Neuronal stem cell (in vitro differentiated cells): ENCODE results near the gene SEC62.
"Not testable (repeated sequence)": the region's sequence is repeated elsewhere in the genome, so short reads cannot be mapped to it uniquely, and the experiment has no call there.

Experiments
- DNase-seq: peaks from one replicate; pipeline ENCODE4 v3.0.0-alpha.2; 2013; ENCODE audit warnings: low spot score
- H2AFZ ChIP-seq: one replicate; pipeline ENCODE4 v1.6.1; 2013; ENCODE audit warnings: mild to moderate bottlenecking, low read length, inconsistent platforms
- H2AK5ac ChIP-seq: 2 replicates; pipeline ENCODE4 v1.6.1; 2013; ENCODE audit warnings: low read depth, mild to moderate bottlenecking, inconsistent platforms, low read length, moderate library complexity, mixed read lengths
- H2BK120ac ChIP-seq: 2 replicates; pipeline ENCODE4 v1.6.1; 2013; ENCODE audit warnings: low read depth, mild to moderate bottlenecking, inconsistent platforms, low read length, moderate library complexity, mixed read lengths
- H2BK12ac ChIP-seq: one replicate; pipeline ENCODE4 v1.6.1; 2013; ENCODE audit warnings: low read length, inconsistent platforms
- H2BK15ac ChIP-seq: 2 replicates; pipeline ENCODE4 v1.6.1; 2013; ENCODE audit warnings: mild to moderate bottlenecking, low read length, inconsistent platforms, mixed read lengths
- H2BK5ac ChIP-seq: one replicate; pipeline ENCODE4 v1.6.1; 2013; ENCODE audit warnings: inconsistent platforms, mild to moderate bottlenecking, low read length, moderate library complexity
- H3K14ac ChIP-seq: one replicate; pipeline ENCODE4 v1.6.1; 2013; ENCODE audit warnings: low read length, inconsistent platforms
- H3K18ac ChIP-seq: 2 replicates; pipeline ENCODE4 v1.6.1; 2013; ENCODE audit warnings: low read length, inconsistent platforms
- H3K23ac ChIP-seq: 2 replicates; pipeline ENCODE4 v1.6.1; 2013; ENCODE audit warnings: low read depth, mild to moderate bottlenecking, mixed read lengths, low read length, inconsistent platforms; ENCODE audit not compliant: poor library complexity
- H3K27ac ChIP-seq: replicated peaks from 3 replicates; pipeline ENCODE4 v1.5.1; 2013; ENCODE audit warnings: low read length, inconsistent platforms
- H3K27me3 ChIP-seq, 3 experiments: 2 replicates each; pipeline ENCODE4 v1.6.1; 2013; ENCODE audit warnings: low read length in 3 of 3, mild to moderate bottlenecking in 2 of 3, inconsistent platforms in 1 of 3, low read depth in 1 of 3, mixed read lengths in 1 of 3, moderate library complexity in 1 of 3; ENCODE audit not compliant: control insufficient read depth in 3 of 3, insufficient read depth in 3 of 3
- H3K36me3 ChIP-seq, 2 donors: replicated peaks in 1 of 2; 2 replicates each; pipeline ENCODE4 v1.6.1; 2013; ENCODE audit warnings: low read length in 2 of 2; ENCODE audit not compliant: control insufficient read depth in 2 of 2, insufficient read depth in 2 of 2
- H3K4ac ChIP-seq: 2 replicates; pipeline ENCODE4 v1.6.1; 2013; ENCODE audit warnings: inconsistent platforms, mild to moderate bottlenecking, low read length, moderate library complexity
- H3K4me1 ChIP-seq, 2 donors: 1 replicate in 1 of 2; 2 replicates in 1 of 2; pipeline ENCODE4 v1.6.1; 2013; ENCODE audit warnings: low read length in 2 of 2, low read depth in 1 of 2; ENCODE audit not compliant: control insufficient read depth in 2 of 2, insufficient read depth in 1 of 2
- H3K4me2 ChIP-seq: one replicate; pipeline ENCODE4 v1.6.1; 2013; ENCODE audit warnings: mild to moderate bottlenecking, low read length, inconsistent platforms; ENCODE audit not compliant: insufficient read depth, poor library complexity, severe bottlenecking
- H3K4me3 ChIP-seq, 2 donors: 2 replicates each; pipeline ENCODE4 v1.5.1; 2013; ENCODE audit warnings: low read length in 2 of 2, mild to moderate bottlenecking in 2 of 2, inconsistent platforms in 1 of 2, moderate library complexity in 1 of 2
- H3K79me1 ChIP-seq: one replicate; pipeline ENCODE4 v1.6.1; 2013; ENCODE audit warnings: low read depth, mild to moderate bottlenecking, inconsistent platforms, low read length, moderate library complexity
- H3K9ac ChIP-seq: one replicate; pipeline ENCODE4 v1.6.1; 2013; ENCODE audit warnings: mild to moderate bottlenecking, low read depth, low read length, inconsistent platforms; ENCODE audit not compliant: poor library complexity
- H3K9me3 ChIP-seq, 2 donors: replicated peaks in 1 of 2; 2 replicates each; pipeline versions ENCODE3 to v1.6.1; 2013; ENCODE audit warnings: low read length in 2 of 2, mild to moderate bottlenecking in 2 of 2, inconsistent platforms in 1 of 2, low read depth in 1 of 2, mixed read lengths in 1 of 2, moderate library complexity in 1 of 2; ENCODE audit not compliant: control insufficient read depth in 2 of 2, insufficient read depth in 1 of 2
- H4K8ac ChIP-seq: one replicate; pipeline ENCODE4 v1.6.1; 2013; ENCODE audit warnings: low read depth, mild to moderate bottlenecking, inconsistent platforms, low read length, moderate library complexity
- H4K91ac ChIP-seq: one replicate; pipeline ENCODE4 v1.6.1; 2013; ENCODE audit warnings: low read length, low read depth, mild to moderate bottlenecking, inconsistent platforms; ENCODE audit not compliant: poor library complexity
- WGBS, 2 donors: extraction: QIAGEN DNeasy Blood & Tissue Kit; methylation state at CpG; one replicate each; pipeline ENCODE4 v1.1.7; 2013; ENCODE audit warnings: missing lambda C conversion rate in 2 of 2, mixed read lengths in 1 of 2; ENCODE audit not compliant: insufficient read length in 2 of 2, insufficient replicate concordance in 1 of 2; ENCODE audit errors: extremely low coverage in 2 of 2; 5-methylcytosine and 5-hydroxymethylcytosine counted together

The SEC62 gene

DNA sequence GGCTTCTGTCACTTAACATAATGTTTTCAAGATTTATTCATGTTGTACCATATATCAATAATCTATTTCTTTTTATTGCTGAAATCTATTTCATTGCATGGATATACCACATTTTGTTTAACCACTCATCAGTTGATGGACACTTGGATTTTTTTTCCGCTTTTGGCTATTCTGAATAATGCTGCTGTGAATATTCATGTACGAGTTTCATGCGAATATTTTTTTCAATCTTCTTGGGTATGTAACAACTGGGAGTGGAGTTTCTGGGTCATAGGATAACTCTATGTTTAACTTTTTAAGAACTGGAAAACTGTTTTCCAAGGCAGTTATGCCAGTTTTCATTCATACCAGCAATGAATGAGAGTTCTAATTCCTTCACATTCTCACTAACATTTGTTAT lies 49.5 kb downstream of the SEC62 start:
- no peak overlapping the region for H2BK120ac ChIP-seq
- H3K36me3 ChIP-seq, result no peaks in the 10 kb centered on the region
- no peaks in the 10 kb centered on the region for H3K9me3 ChIP-seq
- H2BK15ac ChIP-seq, result no peak overlapping the region
- H3K9ac ChIP-seq, result no peak overlapping the region
- H2AK5ac ChIP-seq, result no peak overlapping the region
- no peak overlapping the region for H3K14ac ChIP-seq
- H2AFZ ChIP-seq, result no peak overlapping the region
- H4K8ac ChIP-seq, result no peak overlapping the region
- no peaks in the 10 kb centered on the region for H3K27me3 ChIP-seq
- no peak overlapping the region for H3K27ac ChIP-seq
- H3K4ac ChIP-seq, result no peak overlapping the region
- no peaks in the 10 kb centered on the region for H3K4me1 ChIP-seq
- no peak overlapping the region for H3K4me3 ChIP-seq
- H2BK12ac ChIP-seq, result no peak overlapping the region
- no peak overlapping the region for H3K18ac ChIP-seq
- no peak overlapping the region for H2BK5ac ChIP-seq
- DNase-seq, result no peak
- no peaks in the 10 kb centered on the region for H3K79me1 ChIP-seq
- H3K23ac ChIP-seq, result no peak overlapping the region
- no peak overlapping the region for H3K4me2 ChIP-seq
- WGBS, 2 donors, result no CpG with 5 or more reads among the region's 3 CpGs
- H4K91ac ChIP-seq, result no peak overlapping the region

DNA sequence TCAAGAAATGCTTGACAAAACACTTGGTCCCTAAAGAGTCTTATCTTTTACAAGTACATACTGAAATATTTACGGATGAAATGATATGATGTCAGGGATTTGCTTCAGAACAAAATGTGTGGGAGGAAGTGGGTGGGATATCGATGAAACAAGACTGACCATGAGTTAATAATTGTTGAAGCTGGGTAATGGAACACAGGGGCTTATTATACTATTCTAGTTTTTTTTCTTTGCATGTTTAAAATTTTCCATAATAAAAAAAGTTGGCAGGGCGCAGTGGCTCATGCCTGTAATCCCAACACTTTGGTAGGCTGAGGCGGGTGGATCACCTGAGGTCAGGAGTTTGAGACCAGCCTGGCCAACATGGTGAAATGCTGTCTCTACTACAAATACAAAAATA lies 52.7 kb downstream of the SEC62 start:
- H3K4me1 ChIP-seq, H3K14ac ChIP-seq, H3K36me3 ChIP-seq, H3K9me3 ChIP-seq, H2BK15ac ChIP-seq, H3K79me1 ChIP-seq, H3K4me3 ChIP-seq, H3K4me2 ChIP-seq, DNase-seq, H3K27ac ChIP-seq, H2AFZ ChIP-seq, H2BK120ac ChIP-seq, H4K91ac ChIP-seq, H3K9ac ChIP-seq, H3K23ac ChIP-seq, H3K4ac ChIP-seq, H4K8ac ChIP-seq, H3K18ac ChIP-seq, H2AK5ac ChIP-seq, H2BK12ac ChIP-seq, H2BK5ac ChIP-seq: not testable (repeated sequence)
- no CpG with 5 or more reads among the region's 4 CpGs for WGBS, 2 donors
- peaks cover 0 to 11% (median 0%) of the 10 kb centered on the region in 3 experiments for H3K27me3 ChIP-seq

DNA sequence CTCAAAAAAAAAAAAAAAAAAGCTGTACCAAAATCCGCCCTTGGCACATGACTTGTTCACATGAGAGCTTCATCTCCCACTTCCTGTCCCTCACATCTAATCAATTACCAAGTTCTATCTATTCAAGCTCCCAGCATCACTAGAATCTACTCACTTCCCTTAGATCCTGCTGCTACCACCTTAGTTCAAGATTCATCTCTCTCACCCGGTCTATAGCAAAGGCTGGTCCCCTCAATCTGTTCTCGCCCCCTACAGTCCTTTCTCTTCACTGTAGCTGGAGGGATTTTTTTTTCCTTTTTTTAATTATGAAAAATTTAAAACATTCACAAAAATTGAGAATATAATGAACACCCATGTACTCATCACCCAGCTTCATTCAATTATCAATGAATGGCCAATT lies 54.5 kb downstream of the SEC62 start:
- Histone ChIP-seq H2AFZ (no peak overlapping the region), H3K14ac (no peak overlapping the region), H3K4me1 (no peaks in the 10 kb centered on the region), H2BK12ac (no peak overlapping the region), H3K36me3 (no peaks in the 10 kb centered on the region), H2BK120ac (no peak overlapping the region), H3K79me1 (no peaks in the 10 kb centered on the region), H3K27me3 (peaks cover 0 to 11% (median 0%) of the 10 kb centered on the region in 3 experiments), H3K4ac (no peak overlapping the region), H3K27ac (no peak overlapping the region), H3K18ac (no peak overlapping the region), H3K9ac (no peak overlapping the region), H4K91ac (no peak overlapping the region), H2AK5ac (no peak overlapping the region), H3K23ac (no peak overlapping the region), H3K4me3 (no peak overlapping the region), H3K4me2 (no peak overlapping the region), H2BK15ac (no peak overlapping the region), H2BK5ac (no peak overlapping the region), H3K9me3 (no peaks in the 10 kb centered on the region), H4K8ac (no peak overlapping the region)
- DNase-seq, result no peak
- WGBS, 2 donors, result no CpG with 5 or more reads among the region's 3 CpGs

DNA sequence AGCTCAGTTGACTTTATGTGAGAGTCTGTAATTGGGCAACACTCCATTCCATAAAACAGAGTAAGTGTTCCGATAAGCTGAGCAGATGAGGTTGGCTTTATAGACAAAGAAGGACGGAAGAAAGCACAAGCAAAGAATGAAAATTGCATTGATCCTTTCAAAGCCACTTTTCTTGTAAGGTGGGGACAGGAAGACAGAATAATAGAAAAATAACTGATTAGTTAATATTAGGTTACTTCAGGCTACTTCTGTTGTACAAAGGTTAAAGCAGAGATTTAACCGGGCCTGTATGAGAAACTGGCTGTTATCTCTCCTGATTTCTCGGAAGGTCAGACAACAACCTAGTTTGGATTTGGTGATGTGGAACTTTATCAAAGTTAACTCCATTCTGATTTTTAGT lies 55.7 kb downstream of the SEC62 start:
- Histone ChIP-seq H3K9me3 (no peaks in the 10 kb centered on the region), H3K27ac (no peak overlapping the region), H3K4me2 (no peak overlapping the region), H3K9ac (no peak overlapping the region), H3K23ac (no peak overlapping the region), H3K36me3 (no peaks in the 10 kb centered on the region), H3K79me1 (no peaks in the 10 kb centered on the region), H2BK120ac (no peak overlapping the region), H2AFZ (no peak overlapping the region), H2AK5ac (no peak overlapping the region), H3K18ac (no peak overlapping the region), H2BK5ac (no peak overlapping the region), H4K8ac (no peak overlapping the region), H3K4me3 (no peak overlapping the region), H2BK12ac (no peak overlapping the region), H4K91ac (no peak overlapping the region), H2BK15ac (no peak overlapping the region), H3K4ac (no peak overlapping the region), H3K4me1 (no peaks in the 10 kb centered on the region), H3K14ac (no peak overlapping the region), H3K27me3 (peaks cover 0 to 11% (median 0%) of the 10 kb centered on the region in 3 experiments)
- WGBS, 2 donors, result no CpG with 5 or more reads among the region's 4 CpGs
- DNase-seq, result no peak
